Measurements from ENCODE around the gene TP53INP2. TPM values are rescaled to one million over a fixed set of nuclear protein-coding genes. Genes with fewer than 3 reads are reported as not detected.
A peak's percentile ranks its signal among the peaks of the same experiment; 100 is the strongest.

Gene TP53INP2
- total and polyA plus RNA-seq, 2 of the 13 experiments (the other 11 are each of a cell fraction or from before 2014, with no cell fraction given), result 5.2 to 18.8 TPM

GRCh38 chr20:34675993-34676641 lies 28.0 kb upstream of the TP53INP2 start (continued):
- TF ChIP-seq, protein P1, sequence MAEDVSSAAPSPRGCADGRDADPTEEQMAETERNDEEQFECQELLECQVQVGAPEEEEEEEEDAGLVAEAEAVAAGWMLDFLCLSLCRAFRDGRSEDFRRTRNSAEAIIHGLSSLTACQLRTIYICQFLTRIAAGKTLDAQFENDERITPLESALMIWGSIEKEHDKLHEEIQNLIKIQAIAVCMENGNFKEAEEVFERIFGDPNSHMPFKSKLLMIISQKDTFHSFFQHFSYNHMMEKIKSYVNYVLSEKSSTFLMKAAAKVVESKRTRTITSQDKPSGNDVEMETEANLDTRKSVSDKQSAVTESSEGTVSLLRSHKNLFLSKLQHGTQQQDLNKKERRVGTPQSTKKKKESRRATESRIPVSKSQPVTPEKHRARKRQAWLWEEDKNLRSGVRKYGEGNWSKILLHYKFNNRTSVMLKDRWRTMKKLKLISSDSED (CRISPR knock-in tag; IDR thresholded peaks at IDR 0.05), result no peak
- no peak for TF ChIP-seq CENPX (CRISPR knock-in tag; IDR thresholded peaks at IDR 0.05)
- no peak for TF ChIP-seq CEBPB (IDR thresholded peaks at IDR 0.05; ENCODE audit: borderline replicate concordance, low read depth, low read length)
- no peak for TF ChIP-seq ZNF547 (CRISPR knock-in tag; IDR thresholded peaks at IDR 0.05)
- TF ChIP-seq ZNF275 (CRISPR knock-in tag; IDR thresholded peaks at IDR 0.05; ENCODE audit: borderline replicate concordance), result no peak
- no peak for TF ChIP-seq TBX3 (IDR thresholded peaks at IDR 0.05; ENCODE audit: borderline replicate concordance)
- no peak for TF ChIP-seq SCMH1 (CRISPR knock-in tag; IDR thresholded peaks at IDR 0.05; ENCODE audit: borderline replicate concordance)
- TF ChIP-seq, protein P2, sequence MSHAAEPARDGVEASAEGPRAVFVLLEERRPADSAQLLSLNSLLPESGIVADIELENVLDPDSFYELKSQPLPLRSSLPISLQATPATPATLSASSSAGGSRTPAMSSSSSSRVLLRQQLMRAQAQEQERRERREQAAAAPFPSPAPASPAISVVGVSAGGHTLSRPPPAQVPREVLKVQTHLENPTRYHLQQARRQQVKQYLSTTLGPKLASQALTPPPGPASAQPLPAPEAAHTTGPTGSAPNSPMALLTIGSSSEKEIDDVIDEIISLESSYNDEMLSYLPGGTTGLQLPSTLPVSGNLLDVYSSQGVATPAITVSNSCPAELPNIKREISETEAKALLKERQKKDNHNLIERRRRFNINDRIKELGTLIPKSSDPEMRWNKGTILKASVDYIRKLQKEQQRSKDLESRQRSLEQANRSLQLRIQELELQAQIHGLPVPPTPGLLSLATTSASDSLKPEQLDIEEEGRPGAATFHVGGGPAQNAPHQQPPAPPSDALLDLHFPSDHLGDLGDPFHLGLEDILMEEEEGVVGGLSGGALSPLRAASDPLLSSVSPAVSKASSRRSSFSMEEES (CRISPR knock-in tag; IDR thresholded peaks at IDR 0.05), result no peak
- TF ChIP-seq, protein P3, sequence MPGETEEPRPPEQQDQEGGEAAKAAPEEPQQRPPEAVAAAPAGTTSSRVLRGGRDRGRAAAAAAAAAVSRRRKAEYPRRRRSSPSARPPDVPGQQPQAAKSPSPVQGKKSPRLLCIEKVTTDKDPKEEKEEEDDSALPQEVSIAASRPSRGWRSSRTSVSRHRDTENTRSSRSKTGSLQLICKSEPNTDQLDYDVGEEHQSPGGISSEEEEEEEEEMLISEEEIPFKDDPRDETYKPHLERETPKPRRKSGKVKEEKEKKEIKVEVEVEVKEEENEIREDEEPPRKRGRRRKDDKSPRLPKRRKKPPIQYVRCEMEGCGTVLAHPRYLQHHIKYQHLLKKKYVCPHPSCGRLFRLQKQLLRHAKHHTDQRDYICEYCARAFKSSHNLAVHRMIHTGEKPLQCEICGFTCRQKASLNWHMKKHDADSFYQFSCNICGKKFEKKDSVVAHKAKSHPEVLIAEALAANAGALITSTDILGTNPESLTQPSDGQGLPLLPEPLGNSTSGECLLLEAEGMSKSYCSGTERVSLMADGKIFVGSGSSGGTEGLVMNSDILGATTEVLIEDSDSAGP (CRISPR knock-in tag; IDR thresholded peaks at IDR 0.05; ENCODE audit: borderline replicate concordance), result no peak
- no peak for TF ChIP-seq ZNF564 (CRISPR knock-in tag; IDR thresholded peaks at IDR 0.05)
- TF ChIP-seq EEA1 (CRISPR knock-in tag; IDR thresholded peaks at IDR 0.05; ENCODE audit: borderline replicate concordance), result no peak
- no peak for TF ChIP-seq ZNF737 (CRISPR knock-in tag; IDR thresholded peaks at IDR 0.05; ENCODE audit: borderline replicate concordance)
- TF ChIP-seq ZNF550 (CRISPR knock-in tag; IDR thresholded peaks at IDR 0.05; ENCODE audit: borderline replicate concordance), result no peak
- no peak for TF ChIP-seq DR1 (CRISPR knock-in tag; IDR thresholded peaks at IDR 0.05)
- no peak for TF ChIP-seq ZBTB38 (CRISPR knock-in tag; IDR thresholded peaks at IDR 0.05)
- TF ChIP-seq ZNF263 (CRISPR knock-in tag; IDR thresholded peaks at IDR 0.05), result peak; percentile 97
- no peak for TF ChIP-seq SALL1 (CRISPR knock-in tag; IDR thresholded peaks at IDR 0.05)
